HepG2 (cell line): ENCODE measurements around the gene SHISA9. TPM values are rescaled to one million over a fixed set of nuclear protein-coding genes. Genes with fewer than 3 reads are reported as not detected.

ENCODE experiments used
- CREM ChIP-seq, 2 experiments: sonication (generic) in 1 of 2; formaldehyde crosslinking in 1 of 2; IDR thresholded peaks; 2 replicates each; pipeline versions ENCODE4 v1.4.0 to v1.6.1; 2016 to 2020; ENCODE audit warnings: antibody characterized with exemption in 1 of 2, mild to moderate bottlenecking in 1 of 2, missing genetic modification reagents in 1 of 2
- EED ChIP-seq: sonication (generic); formaldehyde crosslinking; IDR thresholded peaks from 2 replicates; pipeline ENCODE4 v1.5.0; 2020; ENCODE audit warnings: mild to moderate bottlenecking, missing genetic modification reagents
- FOXO1 ChIP-seq: sonication (generic); formaldehyde crosslinking; IDR thresholded peaks from 2 replicates; pipeline ENCODE4 v1.4.0; 2020; ENCODE audit warnings: missing genetic modification reagents
- HBP1 ChIP-seq: IDR thresholded peaks from 2 replicates; pipeline ENCODE4 v1.6.1; 2016; ENCODE audit warnings: low read depth, control low read depth
- HHEX ChIP-seq: IDR thresholded peaks from 2 replicates; pipeline ENCODE4 v1.6.1; 2016; ENCODE audit warnings: control low read depth
- KLF16 ChIP-seq, 2 experiments: sonication (generic) in 1 of 2; formaldehyde crosslinking in 1 of 2; IDR thresholded peaks; 2 replicates each; pipeline versions ENCODE4 v1.6.1 to v1.8.0; 2016 to 2023; ENCODE audit warnings: missing genetic modification reagents in 2 of 2, missing compliant biosample characterization in 1 of 2
- NFKBIZ ChIP-seq: IDR thresholded peaks from 2 replicates; pipeline ENCODE4 v1.6.1; 2018; ENCODE audit warnings: missing genetic modification reagents, missing compliant biosample characterization
- SNRNP70 ChIP-seq: fragments of 200-400 bp; formaldehyde crosslinking; IDR thresholded peaks from 2 replicates; pipeline ENCODE4 v1.6.1; 2017; ENCODE audit warnings: mild to moderate bottlenecking, low read depth, low read length, moderate library complexity
- SUZ12 ChIP-seq: fragments of 150-350 bp; IDR thresholded peaks from 2 replicates; pipeline ENCODE4 v1.6.1; 2014; ENCODE audit warnings: low read depth, low read length
- ZBTB34 ChIP-seq: sonication (generic); formaldehyde crosslinking; IDR thresholded peaks from 2 replicates; pipeline ENCODE4 v1.8.0; 2022; ENCODE audit warnings: mild to moderate bottlenecking, missing genetic modification reagents
- ZNF24 ChIP-seq: fragments of 450-650 bp; IDR thresholded peaks from 2 replicates; pipeline ENCODE4 v1.6.1; 2017; ENCODE audit warnings: antibody characterized with exemption, mild to moderate bottlenecking
- ZNF251 ChIP-seq: sonication (generic); formaldehyde crosslinking; IDR thresholded peaks from 2 replicates; pipeline ENCODE4 v1.9.0; 2021; ENCODE audit warnings: mild to moderate bottlenecking, missing genetic modification reagents
- ZNF274 ChIP-seq: sonication (generic); formaldehyde crosslinking; IDR thresholded peaks from 2 replicates; pipeline ENCODE4 v1.5.1; 2020; ENCODE audit warnings: mild to moderate bottlenecking, missing genetic modification reagents
- ZNF614 ChIP-seq: IDR thresholded peaks from 2 replicates; pipeline ENCODE4 v1.6.1; 2018; ENCODE audit warnings: missing biosample characterization, missing genetic modification reagents, inconsistent platforms, borderline replicate concordance
- polyA plus RNA-seq, 8 experiments: library from polyadenylated mRNA; depleted of rRNA in 3 of 8; stranded (reverse) in 7 of 8; unstranded in 1 of 8; fragments of >200 nt; fragmentation: Illumina TruSeq in 4 of 8; extraction: Trizol in 4 of 8; gene quantifications; 2 replicates each; pipeline versions ENCODE4 v1.2.1 to v1.2.3, GENCODE V29; 2011 to 2016; ENCODE audit warnings: low read depth in 4 of 8, missing spikeins in 1 of 8, mixed read lengths in 1 of 8; ENCODE audit not compliant: insufficient read depth in 1 of 8
- total RNA-seq, 5 experiments: library from RNA; depleted of rRNA; stranded (reverse); fragments of >200 nt; fragmentation: Illumina TruSeq; extraction: Trizol; gene quantifications; 2 replicates each; pipeline ENCODE4 v1.2.3, GENCODE V29; 2016; ENCODE audit warnings: low read depth in 1 of 5
- TF ChIP-seq, protein P1 (sequence below): sonication (generic); formaldehyde crosslinking; IDR thresholded peaks from 2 replicates; pipeline ENCODE4 v1.4.0; 2020; ENCODE audit warnings: mild to moderate bottlenecking, missing genetic modification reagents
- TF ChIP-seq, protein P2 (sequence below): sonication (generic); formaldehyde crosslinking; IDR thresholded peaks from 2 replicates; pipeline ENCODE4 v1.8.0; 2022; ENCODE audit warnings: mild to moderate bottlenecking, missing genetic modification reagents, borderline replicate concordance
- TF ChIP-seq, protein P3 (sequence below), 2 experiments: sonication (generic) in 1 of 2; formaldehyde crosslinking in 1 of 2; IDR thresholded peaks; 2 replicates each; pipeline versions ENCODE4 v1.4.0 to v1.6.1; 2016 to 2020; ENCODE audit warnings: borderline replicate concordance in 1 of 2, low read depth in 1 of 2, mild to moderate bottlenecking in 1 of 2, missing genetic modification reagents in 1 of 2
- TF ChIP-seq, protein P4 (sequence below): sonication (generic); formaldehyde crosslinking; IDR thresholded peaks from 2 replicates; pipeline ENCODE4 v1.4.0; 2020; ENCODE audit warnings: mild to moderate bottlenecking, missing genetic modification reagents

SHISA9 gene
- total and polyA plus RNA-seq, 2 of the 13 experiments (the other 11 are each of a cell fraction or from before 2014, with no cell fraction given): 0.01 TPM; not detected in 1

DNA sequence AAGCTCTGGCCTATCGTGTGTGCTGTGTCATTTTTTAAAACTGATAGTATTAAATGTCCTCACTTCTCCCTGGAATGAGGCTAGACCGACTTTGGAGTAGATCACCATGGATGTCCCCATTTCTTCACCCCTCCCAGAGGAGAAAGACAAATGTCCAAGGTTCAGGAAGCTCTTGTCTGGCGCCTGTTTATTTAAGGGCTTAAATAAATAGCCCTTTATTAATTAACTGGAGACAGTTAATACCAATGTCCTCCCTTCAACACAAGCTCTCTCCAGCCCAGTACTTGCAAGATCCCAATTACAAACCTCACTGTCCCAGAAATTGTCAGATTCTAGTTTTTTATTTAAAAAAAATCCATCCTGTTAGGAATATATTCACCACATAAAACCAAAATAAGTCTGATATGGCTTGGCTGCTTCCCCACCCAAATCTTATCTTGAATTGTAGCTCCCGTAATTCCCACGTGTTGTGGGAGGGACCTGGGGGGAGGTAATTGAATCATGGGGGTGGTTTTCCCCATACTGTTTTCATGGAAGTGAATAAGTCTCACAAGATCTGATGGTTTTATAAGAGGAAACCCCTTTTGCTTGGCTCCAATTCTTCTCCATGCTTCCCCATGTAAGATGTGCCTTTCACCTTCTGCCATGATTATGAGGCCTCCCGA, 344.4 kb downstream of the SHISA9 start (continued):
- TF ChIP-seq, protein P1, sequence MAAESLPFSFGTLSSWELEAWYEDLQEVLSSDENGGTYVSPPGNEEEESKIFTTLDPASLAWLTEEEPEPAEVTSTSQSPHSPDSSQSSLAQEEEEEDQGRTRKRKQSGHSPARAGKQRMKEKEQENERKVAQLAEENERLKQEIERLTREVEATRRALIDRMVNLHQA (CRISPR knock-in tag): no peak
- no peak for TF ChIP-seq ZNF274
- TF ChIP-seq SUZ12: no peak
- TF ChIP-seq HBP1 (CRISPR knock-in tag): no peak
- TF ChIP-seq, protein P2, sequence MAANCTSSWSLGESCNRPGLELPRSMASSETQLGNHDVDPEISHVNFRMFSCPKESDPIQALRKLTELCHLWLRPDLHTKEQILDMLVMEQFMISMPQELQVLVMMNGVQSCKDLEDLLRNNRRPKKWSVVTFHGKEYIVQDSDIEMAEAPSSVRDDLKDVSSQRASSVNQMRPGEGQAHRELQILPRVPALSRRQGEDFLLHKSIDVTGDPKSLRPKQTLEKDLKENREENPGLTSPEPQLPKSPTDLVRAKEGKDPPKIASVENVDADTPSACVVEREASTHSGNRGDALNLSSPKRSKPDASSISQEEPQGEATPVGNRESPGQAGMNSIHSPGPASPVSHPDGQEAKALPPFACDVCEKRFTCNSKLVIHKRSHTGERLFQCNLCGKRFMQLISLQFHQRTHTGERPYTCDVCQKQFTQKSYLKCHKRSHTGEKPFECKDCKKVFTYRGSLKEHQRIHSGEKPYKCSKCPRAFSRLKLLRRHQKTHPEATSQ (CRISPR knock-in tag): peak; percentile 98
- no peak for TF ChIP-seq NFKBIZ (CRISPR knock-in tag)
- no peak for TF ChIP-seq SNRNP70
- TF ChIP-seq, protein P3, sequence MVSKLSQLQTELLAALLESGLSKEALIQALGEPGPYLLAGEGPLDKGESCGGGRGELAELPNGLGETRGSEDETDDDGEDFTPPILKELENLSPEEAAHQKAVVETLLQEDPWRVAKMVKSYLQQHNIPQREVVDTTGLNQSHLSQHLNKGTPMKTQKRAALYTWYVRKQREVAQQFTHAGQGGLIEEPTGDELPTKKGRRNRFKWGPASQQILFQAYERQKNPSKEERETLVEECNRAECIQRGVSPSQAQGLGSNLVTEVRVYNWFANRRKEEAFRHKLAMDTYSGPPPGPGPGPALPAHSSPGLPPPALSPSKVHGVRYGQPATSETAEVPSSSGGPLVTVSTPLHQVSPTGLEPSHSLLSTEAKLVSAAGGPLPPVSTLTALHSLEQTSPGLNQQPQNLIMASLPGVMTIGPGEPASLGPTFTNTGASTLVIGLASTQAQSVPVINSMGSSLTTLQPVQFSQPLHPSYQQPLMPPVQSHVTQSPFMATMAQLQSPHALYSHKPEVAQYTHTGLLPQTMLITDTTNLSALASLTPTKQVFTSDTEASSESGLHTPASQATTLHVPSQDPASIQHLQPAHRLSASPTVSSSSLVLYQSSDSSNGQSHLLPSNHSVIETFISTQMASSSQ (IDR thresholded peaks at IDR 0.05; ENCODE audit: low read depth): peak; percentile 85
- TF ChIP-seq, protein P3 (CRISPR knock-in tag; IDR thresholded peaks at IDR 0.05; ENCODE audit: borderline replicate concordance): peak; percentile 57; the same call in 1 of the 2 replicates
- TF ChIP-seq, protein P4, sequence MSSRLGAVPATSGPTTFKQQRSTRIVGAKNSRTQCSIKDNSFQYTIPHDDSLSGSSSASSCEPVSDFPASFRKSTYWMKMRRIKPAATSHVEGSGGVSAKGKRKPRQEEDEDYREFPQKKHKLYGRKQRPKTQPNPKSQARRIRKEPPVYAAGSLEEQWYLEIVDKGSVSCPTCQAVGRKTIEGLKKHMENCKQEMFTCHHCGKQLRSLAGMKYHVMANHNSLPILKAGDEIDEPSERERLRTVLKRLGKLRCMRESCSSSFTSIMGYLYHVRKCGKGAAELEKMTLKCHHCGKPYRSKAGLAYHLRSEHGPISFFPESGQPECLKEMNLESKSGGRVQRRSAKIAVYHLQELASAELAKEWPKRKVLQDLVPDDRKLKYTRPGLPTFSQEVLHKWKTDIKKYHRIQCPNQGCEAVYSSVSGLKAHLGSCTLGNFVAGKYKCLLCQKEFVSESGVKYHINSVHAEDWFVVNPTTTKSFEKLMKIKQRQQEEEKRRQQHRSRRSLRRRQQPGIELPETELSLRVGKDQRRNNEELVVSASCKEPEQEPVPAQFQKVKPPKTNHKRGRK (CRISPR knock-in tag): no peak
- TF ChIP-seq ZNF614 (CRISPR knock-in tag): peak; percentile 70; the same call in 1 of the 2 replicates
- peak; percentile 74 for TF ChIP-seq CREM (IDR thresholded peaks at IDR 0.05)
- TF ChIP-seq CREM (CRISPR knock-in tag; IDR thresholded peaks at IDR 0.05): no peak
- TF ChIP-seq FOXO1: peak; percentile 48; the same call in 1 of the 2 replicates
- peak in 1 of 2 experiments; percentile 28; a peak in 1 of 4 replicates for TF ChIP-seq KLF16 (CRISPR knock-in tag; IDR thresholded peaks at IDR 0.05)
- peak; percentile 49; the same call in 1 of the 2 replicates for TF ChIP-seq ZNF24
- TF ChIP-seq ZBTB34 (CRISPR knock-in tag): 0 out of 2 replicates have a peak, but pooled peaks have one; percentile 55
- TF ChIP-seq HHEX: no peak; the same call in 1 of the 2 replicates
- TF ChIP-seq EED: no peak
- TF ChIP-seq ZNF251 (CRISPR knock-in tag): no peak
